Measurements from ENCODE around the gene ADAMTS14.

The ADAMTS14 gene

DNA sequence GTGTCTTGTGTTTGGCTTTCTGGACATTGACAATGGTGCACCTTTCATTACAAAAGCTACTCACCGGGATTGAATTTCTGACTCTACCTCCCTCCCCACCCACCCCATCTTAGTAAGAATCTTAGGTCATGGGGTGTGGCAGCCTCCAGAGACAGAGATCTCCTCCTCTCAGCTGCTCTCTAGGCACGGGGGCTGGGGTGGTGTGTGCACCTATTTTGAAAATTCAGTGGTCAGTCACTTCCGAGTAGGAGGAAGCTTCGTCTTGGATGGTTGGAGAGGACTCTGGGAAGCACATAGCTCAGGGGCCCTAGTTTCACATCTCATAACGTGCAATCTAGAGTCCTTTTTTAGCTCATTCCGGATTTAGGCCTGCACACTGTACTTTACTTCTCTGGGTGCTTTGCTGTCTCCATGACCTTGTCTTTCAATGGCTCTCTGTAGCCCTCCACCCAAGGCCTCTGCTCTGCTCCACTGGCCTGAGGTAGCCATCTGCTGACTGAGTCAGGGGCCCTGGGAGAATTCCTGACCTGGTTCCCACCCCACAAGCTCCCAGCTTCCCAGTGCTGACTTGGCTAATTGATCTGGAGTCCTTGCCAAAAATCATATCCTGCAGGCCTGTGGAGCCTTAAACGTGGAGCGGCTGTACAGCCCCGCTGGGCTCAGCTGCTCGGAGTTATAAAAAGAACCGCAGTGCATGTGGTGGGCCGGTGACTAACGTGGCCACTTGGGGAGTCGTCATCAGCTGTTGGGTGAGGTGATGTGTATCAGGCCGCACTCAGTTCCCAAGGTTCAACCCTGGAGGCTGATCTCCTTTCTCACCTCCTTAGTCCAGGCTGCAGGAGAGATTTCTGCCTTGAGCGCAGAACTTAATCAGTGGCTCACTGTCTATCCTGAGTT is 19.3 kb upstream of the ADAMTS14 start:
- no peaks in the 10 kb centered on the region for H4K20me1 ChIP-seq (ENCODE audit: control insufficient read depth, insufficient read depth, low read depth, low read length)
- no peak overlapping the region for H3K27ac ChIP-seq (ENCODE audit: low read depth, low read length)
- no peaks in the 10 kb centered on the region for H3K9me2 ChIP-seq (replicated peaks; ENCODE audit: control insufficient read depth, low read length)
- no peaks in the 10 kb centered on the region for H3K4me1 ChIP-seq (ENCODE audit: control insufficient read depth, low read length)
- no peaks in the 10 kb centered on the region for H3K36me3 ChIP-seq (ENCODE audit: control insufficient read depth, low read length)
- H3K4me2 ChIP-seq (ENCODE audit: low read length) = no peak overlapping the region
- TF ChIP-seq EZH2phosphoT487 (IDR thresholded peaks at IDR 0.05; ENCODE audit: borderline replicate concordance, low read length) = no peak
- H3K79me2 ChIP-seq (ENCODE audit: control insufficient read depth, low read length) = no peaks in the 10 kb centered on the region
- no peak overlapping the region for H3K4me3 ChIP-seq (ENCODE audit: low read length)
- peaks cover 35% of the 10 kb centered on the region for H3K9me3 ChIP-seq (ENCODE audit: control insufficient read depth, insufficient read depth, low read length)
- no peaks in the 10 kb centered on the region for H3F3A ChIP-seq (ENCODE audit: control insufficient read depth, insufficient read depth)
- H3K27me3 ChIP-seq (ENCODE audit: control insufficient read depth, low read length) = no peaks in the 10 kb centered on the region

GRCh38 chr10:70655316-70655715 is 17.0 kb upstream of the ADAMTS14 start:
- TF ChIP-seq EZH2phosphoT487 (IDR thresholded peaks at IDR 0.05; ENCODE audit: borderline replicate concordance, low read length) (no peak), CTCF (IDR thresholded peaks at IDR 0.05; ENCODE audit: low read depth, low read length, poor library complexity, severe bottlenecking) (no peak)
- Histone ChIP-seq H3K4me2 (ENCODE audit: low read length) (no peak overlapping the region), H4K20me1 (ENCODE audit: control insufficient read depth, insufficient read depth, low read depth, low read length) (no peaks in the 10 kb centered on the region), H3K27me3 (ENCODE audit: control insufficient read depth, low read length) (0 out of 2 replicates have a peak, but pooled peaks cover 2% of the 10 kb centered on the region), H3K4me1 (ENCODE audit: control insufficient read depth, low read length) (no peaks in the 10 kb centered on the region), H3K4me3 (ENCODE audit: low read length) (no peak overlapping the region), H3K27ac (ENCODE audit: low read depth, low read length) (no peak overlapping the region), H3K9me3 (ENCODE audit: control insufficient read depth, insufficient read depth, low read length) (peaks cover 16% of the 10 kb centered on the region; the same call in 1 of the 2 replicates), H3F3A (ENCODE audit: control insufficient read depth, insufficient read depth) (no peaks in the 10 kb centered on the region), H3K36me3 (ENCODE audit: control insufficient read depth, low read length) (no peaks in the 10 kb centered on the region), H3K79me2 (ENCODE audit: control insufficient read depth, low read length) (no peaks in the 10 kb centered on the region), H3K9me2 (replicated peaks; ENCODE audit: control insufficient read depth, low read length) (no peaks in the 10 kb centered on the region)

GRCh38 chr10:70656489-70656888 is 15.8 kb upstream of the ADAMTS14 start:
- Histone ChIP-seq H3K9me3 (ENCODE audit: control insufficient read depth, insufficient read depth, low read length) (peaks cover 6% of the 10 kb centered on the region; the same call in 1 of the 2 replicates), H3K4me2 (ENCODE audit: low read length) (no peak overlapping the region), H3K36me3 (ENCODE audit: control insufficient read depth, low read length) (no peaks in the 10 kb centered on the region), H3K4me1 (ENCODE audit: control insufficient read depth, low read length) (no peaks in the 10 kb centered on the region), H3K27me3 (ENCODE audit: control insufficient read depth, low read length) (0 out of 2 replicates have a peak, but pooled peaks cover 2% of the 10 kb centered on the region), H3F3A (ENCODE audit: control insufficient read depth, insufficient read depth) (no peaks in the 10 kb centered on the region), H3K9me2 (replicated peaks; ENCODE audit: control insufficient read depth, low read length) (no peaks in the 10 kb centered on the region), H3K79me2 (ENCODE audit: control insufficient read depth, low read length) (no peaks in the 10 kb centered on the region), H3K27ac (ENCODE audit: low read depth, low read length) (no peak overlapping the region), H3K4me3 (ENCODE audit: low read length) (no peak overlapping the region), H4K20me1 (ENCODE audit: control insufficient read depth, insufficient read depth, low read depth, low read length) (no peaks in the 10 kb centered on the region)
- no peak for TF ChIP-seq EZH2phosphoT487 (IDR thresholded peaks at IDR 0.05; ENCODE audit: borderline replicate concordance, low read length)
- no peak for TF ChIP-seq CTCF (IDR thresholded peaks at IDR 0.05; ENCODE audit: low read depth, low read length, poor library complexity, severe bottlenecking)

DNA sequence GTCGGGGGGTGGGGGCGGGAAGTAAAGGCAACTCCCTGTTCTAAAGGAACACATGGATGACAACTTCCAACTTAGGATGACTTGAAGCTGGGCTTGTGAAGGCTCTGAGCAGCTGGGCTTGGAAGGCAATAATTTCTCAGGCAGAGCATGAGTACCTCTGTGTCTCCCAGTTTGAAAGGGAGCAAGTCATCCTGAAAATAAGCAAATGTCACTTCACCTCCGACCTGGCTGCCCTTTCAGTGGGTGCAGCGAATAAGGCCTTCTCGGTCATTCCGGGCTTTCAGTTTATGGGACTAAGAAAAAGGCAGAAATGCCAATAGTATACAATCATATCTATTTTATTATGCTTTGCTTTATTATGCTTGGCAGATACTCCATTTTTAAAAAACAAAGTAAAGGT is 15.3 kb upstream of the ADAMTS14 start:
- Histone ChIP-seq H3F3A (ENCODE audit: control insufficient read depth, insufficient read depth) (no peaks in the 10 kb centered on the region), H3K27me3 (ENCODE audit: control insufficient read depth, low read length) (0 out of 2 replicates have a peak, but pooled peaks cover 2% of the 10 kb centered on the region), H3K4me2 (ENCODE audit: low read length) (no peak overlapping the region), H3K4me1 (ENCODE audit: control insufficient read depth, low read length) (no peaks in the 10 kb centered on the region), H3K27ac (ENCODE audit: low read depth, low read length) (no peak overlapping the region), H3K4me3 (ENCODE audit: low read length) (no peak overlapping the region), H3K9me2 (replicated peaks; ENCODE audit: control insufficient read depth, low read length) (no peaks in the 10 kb centered on the region), H3K36me3 (ENCODE audit: control insufficient read depth, low read length) (no peaks in the 10 kb centered on the region), H3K9me3 (ENCODE audit: control insufficient read depth, insufficient read depth, low read length) (peaks cover under 1% of the 10 kb centered on the region; the same call in 1 of the 2 replicates), H4K20me1 (ENCODE audit: control insufficient read depth, insufficient read depth, low read depth, low read length) (no peaks in the 10 kb centered on the region), H3K79me2 (ENCODE audit: control insufficient read depth, low read length) (no peaks in the 10 kb centered on the region)
- TF ChIP-seq CTCF (IDR thresholded peaks at IDR 0.05; ENCODE audit: low read depth, low read length, poor library complexity, severe bottlenecking) = no peak
- no peak for TF ChIP-seq EZH2phosphoT487 (IDR thresholded peaks at IDR 0.05; ENCODE audit: borderline replicate concordance, low read length)

Measured in DOHH2 (cell line).